Common myeloid progenitor, CD34-positive (primary cell): ENCODE measurements around the gene PHIP.
"Not testable (repeated sequence)": the region's sequence is repeated elsewhere in the genome, so short reads cannot be mapped to it uniquely, and the experiment has no call there.

Source experiments
- CTCF ChIA-PET: fragments of 350-600 bp; sonication (Branson Sonifier 250); formaldehyde crosslinking; loops from one replicate; lab custom pipeline; 2021; ENCODE audit warnings: antibody characterized with exemption; lab: Charles Lee
- POLR2A ChIA-PET: fragments of 350-600 bp; sonication (Branson Sonifier 250); formaldehyde crosslinking; loops from one replicate; lab custom pipeline; 2021; ENCODE audit warnings: antibody characterized with exemption; lab: Charles Lee
- DNase-seq, 3 donors: peaks; one replicate each; pipeline versions ENCODE4 v3.0.0 to v3.0.0-alpha.2; 2013
- H3K27ac ChIP-seq, 2 experiments: 1 replicate in 1 of 2; 2 replicates in 1 of 2; pipeline ENCODE4 v1.7.0; 2013; ENCODE audit warnings: inconsistent platforms in 2 of 2, low read length in 2 of 2, mild to moderate bottlenecking in 2 of 2, low read depth in 1 of 2, moderate library complexity in 1 of 2; ENCODE audit not compliant: severe bottlenecking in 2 of 2, insufficient read depth in 1 of 2, poor library complexity in 1 of 2
- H3K27me3 ChIP-seq, 5 experiments: replicated peaks in 2 of 5; 1 replicate in 3 of 5; 2 replicates in 2 of 5; pipeline versions ENCODE4 v1.6.1 to v1.7.0; 2013; ENCODE audit warnings: low read length in 4 of 5, mild to moderate bottlenecking in 2 of 5, moderate library complexity in 2 of 5, inconsistent platforms in 1 of 5; ENCODE audit not compliant: insufficient read depth in 5 of 5, control insufficient read depth in 4 of 5
- H3K36me3 ChIP-seq, 4 experiments: 1 replicate in 2 of 4; 2 replicates in 2 of 4; pipeline versions ENCODE4 v1.6.1 to v1.7.0; 2013; ENCODE audit warnings: low read length in 3 of 4, control low read depth in 1 of 4, mild to moderate bottlenecking in 1 of 4; ENCODE audit not compliant: control insufficient read depth in 4 of 4, insufficient read depth in 4 of 4
- H3K4me1 ChIP-seq, 4 experiments: 1 replicate in 3 of 4; 2 replicates in 1 of 4; pipeline versions ENCODE4 v1.6.1 to v1.7.1; 2013; ENCODE audit warnings: low read length in 3 of 4, mild to moderate bottlenecking in 3 of 4, control low read depth in 1 of 4, inconsistent platforms in 1 of 4, moderate library complexity in 1 of 4; ENCODE audit not compliant: control insufficient read depth in 4 of 4, insufficient read depth in 4 of 4; ENCODE audit errors: control extremely low read depth in 1 of 4
- H3K4me3 ChIP-seq, 7 experiments: 1 replicate in 4 of 7; 2 replicates in 3 of 7; pipeline versions ENCODE4 v1.5.1 to v1.7.0; 2013; ENCODE audit warnings: mild to moderate bottlenecking in 7 of 7, low read length in 6 of 7, moderate library complexity in 6 of 7, inconsistent platforms in 2 of 7, low read depth in 2 of 7, control low read depth in 1 of 7; ENCODE audit not compliant: insufficient read depth in 4 of 7, control insufficient read depth in 1 of 7; ENCODE audit errors: extremely low read depth in 1 of 7
- H3K9me3 ChIP-seq, 5 experiments: 1 replicate in 4 of 5; 2 replicates in 1 of 5; pipeline versions ENCODE4 v1.6.1 to v1.7.1; 2013; ENCODE audit warnings: low read length in 4 of 5, mild to moderate bottlenecking in 2 of 5, inconsistent platforms in 1 of 5, low read depth in 1 of 5, moderate library complexity in 1 of 5; ENCODE audit not compliant: control insufficient read depth in 4 of 5, insufficient read depth in 2 of 5; ENCODE audit errors: control extremely low read depth in 1 of 5
- WGBS: methylation state at CpG from one replicate; pipeline ENCODE4 v1.1.5; 2013; ENCODE audit not compliant: insufficient coverage; 5-methylcytosine and 5-hydroxymethylcytosine counted together

Gene PHIP

DNA sequence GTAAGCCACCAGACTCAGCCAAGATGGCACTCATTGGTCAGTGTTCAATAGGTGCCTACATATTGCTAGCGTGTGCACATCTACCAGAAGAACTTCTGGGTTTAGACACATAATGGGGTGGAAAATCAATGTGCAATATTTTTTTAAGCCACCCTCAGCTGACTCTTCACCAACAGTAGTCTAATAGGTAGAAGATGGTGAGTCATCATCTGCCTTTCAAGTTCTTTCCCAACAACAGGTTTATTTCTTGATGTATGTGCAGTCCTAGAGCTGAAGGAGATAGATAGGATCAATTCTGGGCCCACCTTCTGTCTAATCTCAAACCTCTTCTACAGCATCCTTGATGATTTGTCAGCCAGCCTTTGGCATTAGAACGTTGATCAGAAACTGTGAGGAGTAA, 169.4 kb downstream of the PHIP start:
- no peak for DNase-seq
- Histone ChIP-seq H3K4me1 (peaks cover 0 to 10% (median 9%) of the 10 kb centered on the region in 4 experiments), H3K27ac (no peak overlapping the region), H3K36me3 (peaks cover 0 to 6% (median 1%) of the 10 kb centered on the region in 4 experiments), H3K27me3 (peaks cover 5 to 21% (median 16%) of the 10 kb centered on the region in 5 experiments), H3K9me3 (no peaks in the 10 kb centered on the region), H3K4me3 (no peak overlapping the region)
- 100% methylated on average over 2 of the region's 2 CpGs for WGBS
- POLR2A ChIA-PET, result no interaction called here
- CTCF ChIA-PET, result no interaction called here

DNA sequence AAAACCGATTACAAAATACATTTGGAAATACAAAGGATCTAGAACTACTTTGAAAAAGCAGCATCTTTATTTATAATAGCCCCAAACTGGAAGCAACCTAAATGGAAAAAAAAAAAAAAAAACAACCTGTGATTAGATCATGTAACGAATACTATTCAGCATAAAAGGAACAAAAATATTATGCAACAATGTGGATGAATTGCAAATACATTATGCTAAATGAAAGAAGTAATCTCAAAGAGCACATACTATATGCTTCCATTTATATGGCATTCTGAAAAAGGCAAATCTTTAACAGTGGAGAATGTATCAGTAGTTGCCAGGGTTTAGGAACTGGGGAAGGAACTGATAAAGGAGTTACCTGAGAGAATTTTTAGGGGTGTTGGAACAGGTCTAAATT, 181.8 kb downstream of the PHIP start:
- DNase-seq, result no peak
- WGBS, result no CpG with 5 or more reads among the region's 2 CpGs
- Histone ChIP-seq H3K27me3 (no peaks in the 10 kb centered on the region), H3K27ac (no peak overlapping the region), H3K36me3 (peaks cover 0 to 5% (median 4%) of the 10 kb centered on the region in 4 experiments), H3K4me1 (no peaks in the 10 kb centered on the region), H3K9me3 (peaks cover 0 to 2% (median 0%) of the 10 kb centered on the region in 5 experiments), H3K4me3 (no peak overlapping the region)
- ChIA-PET CTCF (no interaction called here), POLR2A (no interaction called here)

DNA sequence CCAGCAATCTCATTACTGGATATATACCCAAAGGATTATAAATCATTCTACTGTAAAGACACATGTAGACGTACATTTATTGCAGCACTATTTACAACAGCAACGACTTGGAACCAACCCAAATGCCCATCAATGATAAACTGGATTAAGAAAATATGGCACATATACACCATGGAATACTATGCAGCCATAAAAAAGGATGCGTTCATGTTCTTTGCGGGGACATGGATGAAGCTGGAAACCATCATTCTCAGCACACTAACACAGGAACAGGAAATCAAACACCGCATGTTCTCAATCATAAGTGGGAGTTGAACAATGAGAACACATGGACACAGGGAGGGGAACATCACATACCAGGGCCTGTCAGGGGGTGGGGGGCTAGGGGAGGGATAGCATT, 188.2 kb downstream of the PHIP start:
- H3K27me3 ChIP-seq, H3K9me3 ChIP-seq, CTCF ChIA-PET, H3K4me3 ChIP-seq, POLR2A ChIA-PET, H3K4me1 ChIP-seq, DNase-seq, H3K27ac ChIP-seq: not testable (repeated sequence)
- peaks cover 0 to 12% (median 0%) of the 10 kb centered on the region in 4 experiments for H3K36me3 ChIP-seq
- no CpG with 5 or more reads among the region's 5 CpGs for WGBS
